ENCODE data around the gene LRRC2. TPM values are rescaled to one million over a fixed set of nuclear protein-coding genes. Genes with fewer than 3 reads are reported as not detected.

The LRRC2 gene
- total RNA-seq, 4 donors from 2014 or later = 1.1 to 7.7 (median 5.0) TPM

DNA sequence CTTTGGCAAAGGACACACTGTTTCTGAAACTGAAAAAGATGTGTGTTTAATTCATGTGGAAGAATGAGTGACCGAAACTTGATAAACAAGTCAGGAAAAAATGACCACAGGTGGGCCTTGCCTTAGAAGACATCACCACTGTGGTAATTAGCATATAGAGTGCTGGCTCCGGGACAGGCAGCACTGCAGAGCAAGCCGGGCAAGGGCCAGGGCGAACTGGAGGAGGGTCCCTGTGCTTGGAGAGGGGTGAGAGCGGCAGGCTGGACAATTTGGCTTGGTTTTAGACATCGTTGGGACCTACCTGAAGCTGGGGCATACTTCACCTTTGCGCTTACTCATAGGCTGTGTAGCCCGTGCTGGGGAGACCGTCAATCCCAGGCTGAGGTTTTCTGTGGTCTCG, 60.1 kb downstream of the LRRC2 start:
- TF ChIP-seq, protein P1, sequence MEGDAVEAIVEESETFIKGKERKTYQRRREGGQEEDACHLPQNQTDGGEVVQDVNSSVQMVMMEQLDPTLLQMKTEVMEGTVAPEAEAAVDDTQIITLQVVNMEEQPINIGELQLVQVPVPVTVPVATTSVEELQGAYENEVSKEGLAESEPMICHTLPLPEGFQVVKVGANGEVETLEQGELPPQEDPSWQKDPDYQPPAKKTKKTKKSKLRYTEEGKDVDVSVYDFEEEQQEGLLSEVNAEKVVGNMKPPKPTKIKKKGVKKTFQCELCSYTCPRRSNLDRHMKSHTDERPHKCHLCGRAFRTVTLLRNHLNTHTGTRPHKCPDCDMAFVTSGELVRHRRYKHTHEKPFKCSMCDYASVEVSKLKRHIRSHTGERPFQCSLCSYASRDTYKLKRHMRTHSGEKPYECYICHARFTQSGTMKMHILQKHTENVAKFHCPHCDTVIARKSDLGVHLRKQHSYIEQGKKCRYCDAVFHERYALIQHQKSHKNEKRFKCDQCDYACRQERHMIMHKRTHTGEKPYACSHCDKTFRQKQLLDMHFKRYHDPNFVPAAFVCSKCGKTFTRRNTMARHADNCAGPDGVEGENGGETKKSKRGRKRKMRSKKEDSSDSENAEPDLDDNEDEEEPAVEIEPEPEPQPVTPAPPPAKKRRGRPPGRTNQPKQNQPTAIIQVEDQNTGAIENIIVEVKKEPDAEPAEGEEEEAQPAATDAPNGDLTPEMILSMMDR (IDR thresholded peaks at IDR 0.05; ENCODE audit: low read depth) = no peak

DNA sequence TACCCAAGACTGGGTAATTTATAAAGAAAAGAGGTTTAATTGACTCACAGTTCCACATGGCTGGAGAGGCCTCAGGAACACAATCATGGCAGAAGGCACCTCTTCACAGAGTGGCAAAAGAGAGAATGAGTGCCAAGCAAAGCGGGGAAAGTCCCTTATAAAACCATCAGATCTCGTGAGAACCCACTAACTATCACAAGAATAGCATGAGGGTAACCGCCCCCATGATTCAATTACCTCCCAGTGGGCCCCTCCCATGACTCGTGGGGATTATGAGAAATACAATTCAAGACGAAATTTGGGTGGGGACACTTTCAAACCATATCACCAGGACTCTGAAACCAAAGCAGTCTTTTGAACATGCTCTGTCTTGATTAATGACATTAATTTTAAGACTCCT, 61.3 kb downstream of the LRRC2 start:
- TF ChIP-seq, protein P1 (IDR thresholded peaks at IDR 0.05; ENCODE audit: low read depth) = no peak

DNA sequence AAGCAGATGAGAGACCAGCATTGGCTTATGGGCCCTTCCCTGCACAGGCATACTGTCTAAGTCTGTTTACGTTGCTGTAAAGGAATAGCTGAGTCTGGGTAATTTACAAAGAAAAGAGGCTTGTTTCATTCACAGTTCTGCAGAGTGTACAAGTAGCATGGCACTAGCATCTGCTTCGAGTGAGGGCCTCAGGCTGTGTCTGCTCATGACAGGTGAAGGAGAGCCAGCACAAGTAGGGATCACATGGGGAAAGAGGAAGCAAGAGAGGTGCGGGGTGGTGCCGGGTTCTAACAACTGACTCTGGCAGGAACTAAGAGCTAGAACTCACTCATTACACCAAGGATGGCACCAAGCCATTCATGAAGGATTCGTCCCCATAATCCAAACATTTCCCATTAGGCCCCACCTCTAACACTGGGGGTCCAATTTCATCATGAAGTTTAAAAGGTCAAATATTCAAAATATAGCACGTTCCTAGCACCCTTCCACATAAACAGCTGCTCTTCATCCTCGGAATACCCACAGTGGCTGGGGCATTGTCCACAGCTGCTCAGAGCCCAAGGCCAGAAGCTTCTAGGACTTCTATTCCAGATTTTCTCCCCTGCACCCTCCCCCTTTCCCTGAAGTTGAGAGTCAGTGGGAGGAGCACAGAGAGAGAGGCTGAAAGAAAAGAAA, 62.8 kb downstream of the LRRC2 start:
- TF ChIP-seq, protein P1 (IDR thresholded peaks at IDR 0.05; ENCODE audit: low read depth) = no peak

DNA sequence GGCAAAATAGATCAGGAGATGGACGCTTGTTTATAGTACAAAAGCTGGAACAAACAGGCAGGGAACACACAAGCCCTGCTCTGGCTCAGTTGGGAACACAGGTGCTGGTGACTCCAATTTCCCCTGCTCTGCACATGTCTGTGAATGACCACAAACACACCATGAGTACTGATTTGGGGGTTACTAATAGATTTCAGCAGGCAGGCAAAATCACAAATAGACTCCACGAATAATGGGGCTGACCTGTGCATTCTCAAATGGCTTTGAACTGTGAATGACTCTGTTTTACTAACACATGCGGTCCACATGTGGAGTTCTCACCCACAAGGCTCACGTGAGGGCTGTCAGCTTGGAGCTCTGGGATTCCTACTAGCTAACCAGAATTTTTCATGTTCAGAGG, 64.4 kb downstream of the LRRC2 start:
- TF ChIP-seq, protein P1 (IDR thresholded peaks at IDR 0.05; ENCODE audit: low read depth) = no peak

DNA sequence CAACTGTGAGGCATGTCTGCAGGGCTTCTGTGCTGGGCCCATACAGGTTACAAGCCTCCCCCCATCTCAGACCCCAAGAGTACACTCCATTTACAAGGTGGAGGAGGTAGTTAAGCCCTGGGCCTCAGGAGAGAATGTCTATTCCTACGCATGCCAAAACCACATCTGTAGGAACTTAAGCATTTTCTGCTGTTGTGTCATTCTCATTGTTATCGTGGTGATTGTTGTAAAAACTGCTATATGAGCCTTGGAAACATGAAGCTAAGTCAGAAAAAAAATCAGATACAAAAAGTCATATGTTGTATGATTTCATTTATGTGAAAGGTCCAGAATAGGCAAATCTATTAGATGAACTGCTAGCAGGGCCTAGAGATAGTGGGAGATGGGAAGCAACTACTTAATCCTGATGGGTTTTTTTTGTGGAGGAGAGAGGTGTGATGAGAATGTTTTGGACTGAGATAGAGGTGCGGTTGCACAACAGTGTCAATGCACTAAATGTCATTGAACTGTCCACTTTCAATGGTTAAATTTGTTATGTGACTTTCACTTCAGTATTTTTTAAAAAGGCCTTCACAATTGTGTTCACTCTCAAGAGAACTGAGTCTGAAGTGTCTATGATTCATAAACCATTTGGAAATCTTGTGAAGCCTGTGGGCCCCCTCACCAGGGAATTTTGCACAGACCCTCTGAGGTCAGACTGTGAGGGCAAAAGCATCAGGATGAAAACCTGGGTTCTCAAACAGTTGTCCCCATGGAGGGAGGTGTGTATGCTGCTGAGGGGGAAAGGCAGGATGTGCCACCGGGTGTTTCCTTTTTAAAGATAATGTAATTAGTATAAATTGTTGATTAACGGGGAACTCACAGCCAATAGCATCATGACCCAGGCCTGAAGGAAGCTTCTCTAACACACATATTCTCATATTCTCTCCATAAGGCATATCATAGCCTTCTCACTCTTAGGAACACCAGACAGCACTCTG, 65.2 kb downstream of the LRRC2 start:
- TF ChIP-seq, protein P1 (IDR thresholded peaks at IDR 0.05; ENCODE audit: low read depth) = no peak

DNA sequence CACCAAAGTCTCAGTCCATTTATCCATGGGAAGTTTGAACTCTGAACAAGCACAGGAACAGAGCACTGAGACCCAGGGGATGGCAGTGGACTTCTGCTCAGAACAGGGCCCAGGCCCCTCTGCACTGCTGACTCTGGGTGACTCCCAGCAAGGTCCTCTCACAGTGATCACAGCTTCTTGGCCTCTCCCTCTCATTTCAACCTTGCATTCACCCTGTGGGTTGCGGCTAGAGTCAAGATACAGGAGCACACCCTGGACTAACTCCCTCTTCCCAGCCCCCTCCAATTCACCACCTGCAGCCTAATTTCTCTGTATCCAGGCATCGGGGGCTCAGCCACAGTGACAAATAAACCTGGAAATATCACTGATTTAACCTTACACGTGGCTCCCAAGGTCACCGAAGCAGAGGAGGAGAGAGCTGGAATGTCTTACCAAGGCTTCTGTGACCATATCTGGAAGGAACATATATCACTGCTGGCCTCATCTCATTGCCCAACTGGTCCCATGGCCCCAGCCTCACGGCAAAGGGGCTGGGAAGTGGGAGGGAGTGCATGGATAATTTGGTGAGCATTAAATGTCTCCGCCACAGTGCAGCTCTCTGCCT, 67.1 kb downstream of the LRRC2 start:
- TF ChIP-seq, protein P1 (IDR thresholded peaks at IDR 0.05; ENCODE audit: low read depth) = no peak
